Trophoblast cell (in vitro differentiated cells and primary cell): ENCODE measurements around the gene GGT6.
"Not testable (repeated sequence)": the region's sequence is repeated elsewhere in the genome, so short reads cannot be mapped to it uniquely, and the experiment has no call there.

Experiments used
- DNase-seq, 2 donors: peaks; one replicate each; pipeline ENCODE4 v3.0.0-alpha.2; 2016
- H2AFZ ChIP-seq: 2 replicates; pipeline ENCODE4 v1.6.1; 2013; ENCODE audit warnings: low read length, moderate library complexity, mild to moderate bottlenecking; ENCODE audit not compliant: insufficient read depth, poor library complexity
- H2AK5ac ChIP-seq: 2 replicates; pipeline ENCODE4 v1.6.1; 2013; ENCODE audit warnings: mild to moderate bottlenecking, low read length
- H2BK120ac ChIP-seq: 2 replicates; pipeline ENCODE4 v1.6.1; 2013; ENCODE audit warnings: low read length, mild to moderate bottlenecking, moderate library complexity; ENCODE audit not compliant: insufficient read depth, poor library complexity
- H2BK12ac ChIP-seq: 2 replicates; pipeline ENCODE4 v1.6.1; 2013; ENCODE audit warnings: mild to moderate bottlenecking, low read length, moderate library complexity
- H2BK5ac ChIP-seq: 2 replicates; pipeline ENCODE4 v1.6.1; 2013; ENCODE audit warnings: low read length, low read depth, moderate library complexity, mild to moderate bottlenecking; ENCODE audit not compliant: poor library complexity
- H3K14ac ChIP-seq: 2 replicates; pipeline ENCODE4 v1.6.1; 2013; ENCODE audit warnings: mild to moderate bottlenecking, low read length
- H3K18ac ChIP-seq: 2 replicates; pipeline ENCODE4 v1.6.1; 2013; ENCODE audit warnings: mild to moderate bottlenecking, low read length
- H3K23ac ChIP-seq: 2 replicates; pipeline ENCODE4 v1.6.1; 2013; ENCODE audit warnings: low read length
- H3K27ac ChIP-seq: 2 replicates; pipeline ENCODE4 v1.5.1; 2013; ENCODE audit warnings: low read depth, mild to moderate bottlenecking, inconsistent platforms, low read length, moderate library complexity
- H3K27me3 ChIP-seq: 2 replicates; pipeline ENCODE4 v1.6.1; 2013; ENCODE audit warnings: inconsistent platforms, mild to moderate bottlenecking, low read length, moderate library complexity; ENCODE audit not compliant: insufficient read depth
- H3K36me3 ChIP-seq, 2 experiments: 1 replicate in 1 of 2; 2 replicates in 1 of 2; pipeline ENCODE4 v1.6.1; 2013; ENCODE audit warnings: low read length in 2 of 2, mild to moderate bottlenecking in 2 of 2, moderate library complexity in 1 of 2; ENCODE audit not compliant: insufficient read depth in 2 of 2, control insufficient read depth in 1 of 2
- H3K4ac ChIP-seq: 2 replicates; pipeline ENCODE4 v1.6.1; 2013; ENCODE audit warnings: low read depth, mild to moderate bottlenecking, low read length, moderate library complexity
- H3K4me1 ChIP-seq, 2 experiments: 1 replicate in 1 of 2; 2 replicates in 1 of 2; pipeline ENCODE4 v1.6.1; 2013; ENCODE audit warnings: low read length in 2 of 2, mild to moderate bottlenecking in 2 of 2, moderate library complexity in 1 of 2; ENCODE audit not compliant: insufficient read depth in 2 of 2, control insufficient read depth in 1 of 2
- H3K4me2 ChIP-seq: 2 replicates; pipeline ENCODE4 v1.6.1; 2013; ENCODE audit warnings: inconsistent platforms, mild to moderate bottlenecking, low read length, moderate library complexity
- H3K4me3 ChIP-seq: 2 replicates; pipeline ENCODE4 v1.5.1; 2013; ENCODE audit warnings: mild to moderate bottlenecking, low read depth, low read length, inconsistent platforms
- H3K79me1 ChIP-seq: one replicate; pipeline ENCODE4 v1.6.1; 2013; ENCODE audit warnings: low read length
- H3K79me2 ChIP-seq: 2 replicates; pipeline ENCODE4 v1.6.1; 2013; ENCODE audit warnings: low read length, mild to moderate bottlenecking; ENCODE audit not compliant: control insufficient read depth, insufficient read depth, poor library complexity
- H3K9ac ChIP-seq: 2 replicates; pipeline ENCODE4 v1.6.1; 2013; ENCODE audit warnings: mild to moderate bottlenecking, low read length
- H3K9me3 ChIP-seq: 2 replicates; pipeline ENCODE4 v1.6.1; 2013; ENCODE audit warnings: low read depth, mild to moderate bottlenecking, control low read depth, inconsistent platforms, low read length; ENCODE audit not compliant: insufficient read depth
- H4K12ac ChIP-seq: 2 replicates; pipeline ENCODE4 v1.6.1; 2013; ENCODE audit warnings: low read depth, mild to moderate bottlenecking, low read length, moderate library complexity
- H4K8ac ChIP-seq: 2 replicates; pipeline ENCODE4 v1.6.1; 2013; ENCODE audit warnings: low read depth, mild to moderate bottlenecking, low read length, moderate library complexity
- H4K91ac ChIP-seq: one replicate; pipeline ENCODE4 v1.6.1; 2013; ENCODE audit warnings: low read depth, mild to moderate bottlenecking, low read length, moderate library complexity
- WGBS: extraction: QIAGEN DNeasy Blood & Tissue Kit; methylation state at CpG from one replicate; pipeline ENCODE4 v1.1.7; 2013; ENCODE audit warnings: missing lambda C conversion rate; ENCODE audit not compliant: insufficient read length, insufficient coverage; ENCODE audit errors: extremely low coverage; 5-methylcytosine and 5-hydroxymethylcytosine counted together

Gene GGT6

DNA sequence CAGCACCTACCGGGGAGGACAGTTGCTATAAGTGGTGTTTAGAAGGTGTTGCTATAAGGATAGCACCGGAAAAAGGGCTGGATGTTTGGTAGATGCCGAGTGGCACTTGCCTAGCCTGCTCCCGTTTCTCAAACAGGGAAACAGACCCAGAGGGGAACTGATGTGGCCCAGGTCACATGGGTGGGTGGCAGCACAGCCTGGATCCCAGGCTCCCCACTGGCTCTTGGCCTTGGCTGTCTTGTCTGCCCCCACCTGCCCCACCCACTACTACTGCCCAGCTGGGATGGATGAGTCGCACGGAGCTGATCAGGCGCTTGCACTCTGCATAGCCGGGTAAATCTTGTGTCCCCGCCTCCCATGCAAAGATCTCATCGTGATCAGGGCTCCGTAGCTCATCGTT lies 31.2 kb upstream of the GGT6 start:
- H2AK5ac ChIP-seq: no peak overlapping the region
- H4K12ac ChIP-seq: no peak overlapping the region
- peaks cover 43% of the 10 kb centered on the region for H3K79me2 ChIP-seq
- H3K79me1 ChIP-seq: peaks cover 39% of the 10 kb centered on the region
- H3K23ac ChIP-seq: no peak overlapping the region
- H2BK12ac ChIP-seq: no peak overlapping the region
- no peak overlapping the region for H3K14ac ChIP-seq
- no peak overlapping the region for H2BK5ac ChIP-seq
- H3K4me3 ChIP-seq: no peak overlapping the region
- H3K18ac ChIP-seq: no peak overlapping the region
- no peak overlapping the region for H3K9ac ChIP-seq
- no peak overlapping the region for H3K4me2 ChIP-seq
- H3K9me3 ChIP-seq: no peaks in the 10 kb centered on the region
- peak overlapping the region; percentile 29 for H3K4ac ChIP-seq
- peaks cover 34 to 40% of the 10 kb centered on the region in 2 experiments for H3K36me3 ChIP-seq
- peak overlapping the region; percentile 29 for H4K91ac ChIP-seq
- H3K27me3 ChIP-seq: no peaks in the 10 kb centered on the region
- H2AFZ ChIP-seq: no peak overlapping the region
- no CpG with 5 or more reads among the region's 12 CpGs for WGBS
- no peak overlapping the region for H4K8ac ChIP-seq
- no peak overlapping the region for H2BK120ac ChIP-seq
- H3K4me1 ChIP-seq: peaks cover 61 to 69% of the 10 kb centered on the region in 2 experiments
- H3K27ac ChIP-seq: no peak overlapping the region
- no peak for DNase-seq

DNA sequence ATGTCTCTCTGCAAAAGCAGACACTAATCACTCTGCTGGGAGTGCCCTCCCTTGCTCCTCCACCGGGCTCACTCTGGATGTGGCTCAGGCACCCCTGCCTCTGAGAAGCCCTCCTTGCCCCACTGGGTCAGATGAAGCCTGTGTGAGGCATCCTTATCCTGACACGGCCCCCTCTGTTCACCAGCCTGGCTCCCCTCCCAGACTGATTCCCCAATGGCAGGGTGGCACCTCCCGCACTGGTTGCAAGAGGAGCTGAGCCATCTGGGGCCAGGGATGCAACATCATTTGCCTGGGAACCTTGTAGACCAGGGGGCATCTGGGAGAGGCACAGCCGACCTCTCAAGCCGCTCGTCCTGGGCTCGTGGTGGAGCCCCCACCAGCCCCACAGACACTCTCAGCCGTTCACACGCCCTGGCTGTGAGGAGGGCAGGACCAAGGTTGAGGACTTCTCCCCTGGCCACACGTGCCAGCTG lies 30.6 kb upstream of the GGT6 start:
- Histone ChIP-seq H3K18ac (peak overlapping the region; percentile 31), H3K36me3 (peaks cover 29 to 35% of the 10 kb centered on the region in 2 experiments), H2AK5ac (peak overlapping the region; percentile 23), H3K4ac (peak overlapping the region; percentile 29), H2BK5ac (no peak overlapping the region), H3K79me1 (peaks cover 41% of the 10 kb centered on the region), H4K8ac (no peak overlapping the region), H4K12ac (no peak overlapping the region), H2BK120ac (no peak overlapping the region), H3K23ac (no peak overlapping the region), H3K4me2 (no peak overlapping the region), H3K14ac (no peak overlapping the region), H3K27ac (no peak overlapping the region), H3K27me3 (no peaks in the 10 kb centered on the region), H2BK12ac (peak overlapping the region; percentile 26), H2AFZ (no peak overlapping the region), H3K9ac (no peak overlapping the region), H3K4me3 (no peak overlapping the region), H3K79me2 (peaks cover 46% of the 10 kb centered on the region), H3K4me1 (peaks cover 63 to 71% of the 10 kb centered on the region in 2 experiments), H3K9me3 (no peaks in the 10 kb centered on the region), H4K91ac (peak overlapping the region; percentile 29)
- no CpG with 5 or more reads among the region's 10 CpGs for WGBS
- no peak for DNase-seq

DNA sequence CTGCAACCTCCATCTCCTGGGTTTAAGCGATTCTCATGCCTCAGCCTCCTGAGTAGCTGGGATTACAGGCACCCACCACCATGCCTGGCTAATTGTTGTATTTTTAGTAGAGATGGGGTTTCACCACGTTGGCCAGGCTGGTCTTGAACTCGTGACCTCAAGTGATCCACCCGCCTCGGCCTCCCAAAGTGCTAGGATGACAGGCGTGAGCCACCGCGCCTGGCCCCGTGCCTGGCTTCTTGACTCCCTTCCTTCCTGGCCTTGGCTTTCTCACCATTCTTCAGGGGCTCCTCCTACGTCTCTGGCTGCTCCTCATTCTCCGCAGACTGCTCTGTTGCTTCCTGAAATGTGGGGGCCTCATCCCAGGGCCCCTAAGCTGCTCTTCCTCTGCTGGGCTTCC lies 29.7 kb upstream of the GGT6 start:
- not testable (repeated sequence) for H3K4me3 ChIP-seq, H3K18ac ChIP-seq, H3K4me2 ChIP-seq, H3K9me3 ChIP-seq, H2BK120ac ChIP-seq, DNase-seq, H3K14ac ChIP-seq, H4K12ac ChIP-seq, H2AFZ ChIP-seq, H3K23ac ChIP-seq, H2BK12ac ChIP-seq, H3K9ac ChIP-seq, H3K27ac ChIP-seq, H4K91ac ChIP-seq, H3K27me3 ChIP-seq, H4K8ac ChIP-seq, H2AK5ac ChIP-seq, H2BK5ac ChIP-seq
- peaks cover 53% of the 10 kb centered on the region for H3K79me2 ChIP-seq
- WGBS: no CpG with 5 or more reads among the region's 11 CpGs
- H3K4me1 ChIP-seq: peaks cover 58 to 71% of the 10 kb centered on the region in 2 experiments
- peak overlapping the region; percentile 29 for H3K4ac ChIP-seq
- peaks cover 21 to 28% of the 10 kb centered on the region in 2 experiments for H3K36me3 ChIP-seq
- peaks cover 43% of the 10 kb centered on the region for H3K79me1 ChIP-seq

DNA sequence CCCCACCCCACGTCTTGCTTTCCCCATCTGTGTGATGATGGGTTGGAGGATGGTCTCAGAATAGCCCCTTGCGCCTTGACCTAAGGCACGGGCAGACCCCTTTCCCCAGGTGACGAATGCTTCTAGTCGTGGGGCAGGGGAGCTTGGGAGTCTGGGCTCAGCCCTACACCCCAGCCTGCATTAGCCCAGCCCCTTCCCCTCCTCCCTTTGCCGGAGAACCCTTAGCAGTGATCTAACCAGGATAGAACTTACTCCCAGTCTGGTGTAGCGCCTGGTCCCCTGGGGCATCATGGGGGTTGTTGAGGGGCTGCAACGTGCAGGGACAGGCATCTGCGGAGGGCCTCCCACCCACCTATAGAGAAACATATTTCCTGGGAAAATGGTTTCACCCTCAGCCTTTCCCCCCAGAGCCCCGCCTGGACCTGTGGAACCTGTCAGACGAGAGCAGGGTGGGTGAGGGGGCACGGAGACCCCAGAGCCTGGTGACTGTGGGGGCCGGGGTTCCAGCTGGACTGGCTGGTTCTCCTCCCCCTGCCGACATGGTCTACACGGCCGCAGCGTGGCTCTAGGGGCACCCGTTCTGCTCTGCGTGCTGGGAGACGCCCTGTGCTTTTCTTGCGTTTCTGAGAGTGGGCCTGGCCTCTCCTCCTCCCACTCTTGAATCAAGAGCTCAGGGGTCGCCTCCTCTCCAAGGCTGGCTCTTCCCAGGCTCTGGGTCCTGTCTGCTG lies 28.7 kb upstream of the GGT6 start:
- peak overlapping the region; percentile 99 for H4K91ac ChIP-seq
- peaks cover 61% of the 10 kb centered on the region for H3K79me2 ChIP-seq
- H3K14ac ChIP-seq: peak overlapping the region; percentile 96
- H3K27me3 ChIP-seq: no peaks in the 10 kb centered on the region
- peak overlapping the region; percentile 92 for H2BK5ac ChIP-seq
- H3K27ac ChIP-seq: peak overlapping the region; percentile 84
- peak overlapping the region; percentile 54 for H4K12ac ChIP-seq
- H3K4ac ChIP-seq: peak overlapping the region; percentile 97
- H3K79me1 ChIP-seq: peaks cover 48% of the 10 kb centered on the region
- H3K4me1 ChIP-seq: peaks cover 54 to 67% of the 10 kb centered on the region in 2 experiments
- H2BK120ac ChIP-seq: peak overlapping the region; percentile 96
- H3K9ac ChIP-seq: no peak overlapping the region
- no CpG with 5 or more reads among the region's 22 CpGs for WGBS
- peaks cover 1% of the 10 kb centered on the region for H3K9me3 ChIP-seq
- no peak for DNase-seq
- H2AFZ ChIP-seq: peak overlapping the region; percentile 49
- H3K4me2 ChIP-seq: peak overlapping the region; percentile 39
- H3K36me3 ChIP-seq: peaks cover 19 to 26% of the 10 kb centered on the region in 2 experiments
- H3K23ac ChIP-seq: no peak overlapping the region
- H4K8ac ChIP-seq: peak overlapping the region; percentile 89
- peak overlapping the region; percentile 98 for H2BK12ac ChIP-seq
- H2AK5ac ChIP-seq: peak overlapping the region; percentile 99
- no peak overlapping the region for H3K4me3 ChIP-seq
- peak overlapping the region; percentile 95 for H3K18ac ChIP-seq
